ENCODE results near the gene IFFO2.

The IFFO2 gene

GRCh38 chr1:18970762-18971161 lies 14.3 kb upstream of the IFFO2 start:
- DNase-seq, result no peak

- DNase-seq, result no peak
Observed at GRCh38 chr1:18970358-18970757, 13.9 kb upstream of the IFFO2 start.

- DNase-seq, result no peak
Observed at GRCh38 chr1:18967066-18967690, 10.7 kb upstream of the IFFO2 start.

GRCh38 chr1:18965206-18966173 lies 9.0 kb upstream of the IFFO2 start:
- DNase-seq, result no peak

GRCh38 chr1:18963968-18964367 lies 7.5 kb upstream of the IFFO2 start:
- no peak for DNase-seq

GRCh38 chr1:18962855-18963737 lies 6.6 kb upstream of the IFFO2 start:
- DNase-seq, result no peak

GRCh38 chr1:18962121-18962721 lies 5.7 kb upstream of the IFFO2 start:
- no peak for DNase-seq

- no peak for DNase-seq
Observed at GRCh38 chr1:18960821-18961220, 4.3 kb upstream of the IFFO2 start.

- DNase-seq, result no peak
Observed at GRCh38 chr1:18960409-18960808, 3.9 kb upstream of the IFFO2 start.

- DNase-seq, result no peak
Observed at GRCh38 chr1:18959591-18959990, 3.1 kb upstream of the IFFO2 start.

- DNase-seq, result no peak
Observed at GRCh38 chr1:18957532-18958300, 1.2 kb upstream of the IFFO2 start.

GRCh38 chr1:18957136-18957521 lies 653 bp upstream of the IFFO2 start:
- DNase-seq, result no peak

GRCh38 chr1:18955441-18956192 lies 859 bp downstream of the IFFO2 start:
- DNase-seq, result peak; percentile 60

GRCh38 chr1:18955131-18955440 lies 1.4 kb downstream of the IFFO2 start:
- DNase-seq, result no peak

GRCh38 chr1:18954270-18955071 lies 2.0 kb downstream of the IFFO2 start:
- no peak for DNase-seq

- no peak for DNase-seq
Observed at GRCh38 chr1:18953731-18954231, 2.7 kb downstream of the IFFO2 start.

GRCh38 chr1:18951818-18952391 lies 4.6 kb downstream of the IFFO2 start:
- DNase-seq, result peak; percentile 85

- DNase-seq, result no peak
Observed at GRCh38 chr1:18951416-18951815, 5.1 kb downstream of the IFFO2 start.

GRCh38 chr1:18950401-18951026 lies 6.0 kb downstream of the IFFO2 start:
- no peak for DNase-seq

Data from stimulated activated CD4-positive, alpha-beta T cell treated with anti-CD3 and anti-CD28 coated beads, Interleukin-4, amount 100 ng/mL, for 24 hours (primary cell).